NCI-H1694 (cell line): Measurements from ENCODE around the gene BGLAP.
"Not testable (repeated sequence)": the region's sequence is repeated elsewhere in the genome, so short reads cannot be mapped to it uniquely, and the experiment has no call there.

Experiments
- DNase-seq: peaks from one replicate; lab custom pipeline; 2025; lab: John Stamatoyannopoulos, UW

Gene BGLAP

GRCh38 chr1:156241926-156242325 is at the start of gene BGLAP:
Gene BGLAP, plus strand, starts transcription at chr1:156242184. Its CDS starts 48 bp downstream, at chr1:156242232.
- no peak for DNase-seq

- DNase-seq: no peak
Measured at GRCh38 chr1:156193208-156193487, 48.8 kb upstream of the BGLAP start.

GRCh38 chr1:156193488-156194299 is 48.3 kb upstream of the BGLAP start, which contains the start of gene SLC25A44:
Gene SLC25A44, plus strand, starts transcription at chr1:156194104. Its CDS starts 5,744 bp downstream, at chr1:156199848.
- peak; percentile 100 for DNase-seq

GRCh38 chr1:156194300-156194652 is 47.7 kb upstream of the BGLAP start:
- no peak for DNase-seq

- DNase-seq: no peak
Measured at GRCh38 chr1:156195853-156196252, 46.1 kb upstream of the BGLAP start.

GRCh38 chr1:156196445-156196844 is 45.5 kb upstream of the BGLAP start:
- no peak for DNase-seq

GRCh38 chr1:156198831-156199349 is 43.1 kb upstream of the BGLAP start:
- DNase-seq: no peak

GRCh38 chr1:156200044-156200443 is 41.9 kb upstream of the BGLAP start:
- DNase-seq: no peak

- DNase-seq: no peak
Measured at GRCh38 chr1:156203331-156203730, 38.7 kb upstream of the BGLAP start.

GRCh38 chr1:156204686-156205085 is 37.3 kb upstream of the BGLAP start:
- DNase-seq: no peak

GRCh38 chr1:156211243-156211642 is 30.7 kb upstream of the BGLAP start:
- no peak for DNase-seq

GRCh38 chr1:156212130-156212529 is 29.9 kb upstream of the BGLAP start:
- DNase-seq: no peak

GRCh38 chr1:156212833-156213643 is 28.9 kb upstream of the BGLAP start, which contains the start of gene PMF1:
Gene PMF1, plus strand, starts transcription at chr1:156213007. Its CDS starts 9 bp downstream, at chr1:156213016.
- peak; percentile 97 for DNase-seq

- DNase-seq: no peak
Measured at GRCh38 chr1:156213644-156213966, 28.4 kb upstream of the BGLAP start.

- DNase-seq: no peak
Measured at GRCh38 chr1:156214024-156214748, 27.8 kb upstream of the BGLAP start.

- DNase-seq: not testable (repeated sequence)
Measured at GRCh38 chr1:156216361-156217086, 25.5 kb upstream of the BGLAP start.

- no peak for DNase-seq
Measured at GRCh38 chr1:156217871-156218270, 24.1 kb upstream of the BGLAP start.

- no peak for DNase-seq
Measured at GRCh38 chr1:156220226-156220625, 21.8 kb upstream of the BGLAP start.

- DNase-seq: no peak
Measured at GRCh38 chr1:156221986-156222692, 19.8 kb upstream of the BGLAP start.

- no peak for DNase-seq
Measured at GRCh38 chr1:156225677-156226014, 16.3 kb upstream of the BGLAP start.

- DNase-seq: no peak
Measured at GRCh38 chr1:156226116-156226538, 15.9 kb upstream of the BGLAP start.
